A549 (cell line): ENCODE results near the gene CHN1. TPM values are rescaled to one million over a fixed set of nuclear protein-coding genes. Genes with fewer than 3 reads are reported as not detected.

Experiments used
- ATAC-seq, 2 experiments: fragments of 200-7000 bp in 1 of 2; fragments of >200 bp in 1 of 2; cut with Nextera tagmentation in 1 of 2; cut with Tn5 transposase in 1 of 2; 3 replicates each; pipeline versions ENCODE4 v1.8.0 to v1.9.1; 2018 to 2020; ENCODE audit warnings: mild to moderate bottlenecking in 1 of 2, moderate library complexity in 1 of 2
- CTCF ChIA-PET: fragments of 300-600 bp; sonication (Branson Sonifier 250); formaldehyde crosslinking; extraction: SDS; loops from one replicate; lab custom pipeline; 2021; ENCODE audit warnings: antibody characterized with exemption, inconsistent platforms; lab: Yijun Ruan, JAX
- POLR2A ChIA-PET: fragments of 350-600 bp; formaldehyde crosslinking; extraction: SDS; loops from one replicate; lab custom pipeline; 2021; ENCODE audit warnings: antibody characterized with exemption, inconsistent platforms; lab: Yijun Ruan, JAX
- DNase-seq, 2 experiments: peaks; one replicate each; pipeline versions ENCODE4 v3.0.0 to v3.0.0-alpha.2; 2011 to 2016; ENCODE audit warnings: low read depth in 1 of 2, low spot score in 1 of 2
- FAIRE-seq: peaks from 2 replicates; lab custom pipeline; 2011; peaks lifted over from hg19 to GRCh38; lab: Jason Lieb, UNC
- H3K27ac ChIP-seq, 2 experiments: fragments of >200 bp; sonication (Bioruptor Twin); formaldehyde crosslinking; 3 replicates each; pipeline ENCODE4 v1.5.1; 2016 to 2017
- H3K4me1 ChIP-seq: fragments of >200 bp; sonication (Bioruptor Twin); formaldehyde crosslinking; 3 replicates; pipeline ENCODE4 v1.6.1; 2016
- H3K4me2 ChIP-seq: fragments of >200 bp; sonication (Bioruptor Twin); formaldehyde crosslinking; 3 replicates; pipeline ENCODE4 v1.6.1; 2016
- H3K4me3 ChIP-seq: fragments of >200 bp; sonication (Bioruptor Twin); formaldehyde crosslinking; 3 replicates; pipeline ENCODE4 v1.5.1; 2016
- H3K9me3 ChIP-seq: fragments of >200 bp; sonication (Bioruptor Twin); formaldehyde crosslinking; 3 replicates; pipeline ENCODE4 v1.6.1; 2016
- ATOH8 ChIP-seq: fragments of 250-450 bp; sonication (Bioruptor Pico); IDR thresholded peaks from 2 replicates; pipeline ENCODE4 v1.5.0; 2020; ENCODE audit warnings: low read depth, mild to moderate bottlenecking, moderate library complexity
- CEBPB ChIP-seq, 2 experiments: fragments of >200 bp in 1 of 2; sonication (Bioruptor Twin) in 1 of 2; formaldehyde crosslinking in 1 of 2; IDR thresholded peaks; 2 replicates each; pipeline ENCODE4 v1.6.1; 2012 to 2016
- CHD4 ChIP-seq: fragments of 200-600 bp; sonication (generic); IDR thresholded peaks from 2 replicates; pipeline ENCODE4 v1.6.1; 2016; ENCODE audit warnings: antibody characterized with exemption, mild to moderate bottlenecking, borderline replicate concordance
- CTCF ChIP-seq: fragments of >200 bp; sonication (Bioruptor Twin); formaldehyde crosslinking; IDR thresholded peaks from 3 replicates; pipeline ENCODE4 v1.5.1; 2016
- EHF ChIP-seq: fragments of 250-450 bp; sonication (Bioruptor Pico); IDR thresholded peaks from 2 replicates; pipeline ENCODE4 v1.5.0; 2020; ENCODE audit warnings: mild to moderate bottlenecking
- EHMT2 ChIP-seq: fragments of 200-600 bp; sonication (generic); IDR thresholded peaks from 2 replicates; pipeline ENCODE4 v1.6.1; 2016; ENCODE audit warnings: antibody characterized with exemption, low read depth, mild to moderate bottlenecking, moderate library complexity
- ELK1 ChIP-seq: fragments of 150-350 bp; IDR thresholded peaks from 2 replicates; pipeline ENCODE4 v1.6.1; 2014; ENCODE audit warnings: low read depth, mild to moderate bottlenecking, low read length
- EP300 ChIP-seq, 2 experiments: fragments of >200 bp; sonication (Bioruptor Twin); formaldehyde crosslinking; IDR thresholded peaks; 2 replicates in 1 of 2; 3 replicates in 1 of 2; pipeline ENCODE4 v1.6.1; 2016 to 2017
- FOSL2 ChIP-seq, 2 experiments: fragments of 450-650 bp in 1 of 2; fragments of >200 bp in 1 of 2; sonication (Bioruptor Twin) in 1 of 2; formaldehyde crosslinking; IDR thresholded peaks; 2 replicates each; pipeline versions ENCODE4 v1.5.0 to v1.6.1; 2016 to 2020; ENCODE audit warnings: mild to moderate bottlenecking in 1 of 2, moderate library complexity in 1 of 2
- HOXB13 ChIP-seq: fragments of 250-450 bp; sonication (Bioruptor Pico); IDR thresholded peaks from 2 replicates; pipeline ENCODE4 v1.5.0; 2020; ENCODE audit warnings: low read depth, mild to moderate bottlenecking, moderate library complexity
- JUNB ChIP-seq: fragments of >200 bp; sonication (Bioruptor Twin); formaldehyde crosslinking; IDR thresholded peaks from 2 replicates; pipeline ENCODE4 v1.6.1; 2016
- MAX ChIP-seq: IDR thresholded peaks from 2 replicates; pipeline ENCODE4 v1.6.1; 2012
- NPAS2 ChIP-seq: fragments of 250-450 bp; sonication (Bioruptor Pico); IDR thresholded peaks from 2 replicates; pipeline ENCODE4 v1.8.0; 2022; ENCODE audit warnings: mild to moderate bottlenecking, moderate library complexity, borderline replicate concordance
- NR3C1 ChIP-seq: fragments of >200 bp; sonication (Bioruptor Twin); formaldehyde crosslinking; IDR thresholded peaks from 3 replicates; pipeline ENCODE4 v1.6.1; 2017
- POLR2AphosphoS2 ChIP-seq: conservative IDR thresholded peaks from 2 replicates; pipeline ENCODE4 v1.6.1; 2012; ENCODE audit warnings: low read length, improper control_type of control experiment, inconsistent platforms
- RAD21 ChIP-seq, 2 experiments: fragments of >200 bp in 1 of 2; sonication (Bioruptor Twin) in 1 of 2; formaldehyde crosslinking in 1 of 2; IDR thresholded peaks in 1 of 2; conservative IDR thresholded peaks in 1 of 2; 2 replicates in 1 of 2; 3 replicates in 1 of 2; pipeline ENCODE4 v1.6.1; 2012 to 2018; ENCODE audit warnings: inconsistent platforms in 1 of 2
- REST ChIP-seq: fragments of 200-600 bp; sonication (generic); IDR thresholded peaks from 2 replicates; pipeline ENCODE4 v1.6.1; 2016; ENCODE audit warnings: antibody characterized with exemption, mild to moderate bottlenecking, moderate library complexity
- SMC3 ChIP-seq: fragments of >200 bp; sonication (Bioruptor Twin); formaldehyde crosslinking; IDR thresholded peaks from 3 replicates; pipeline ENCODE4 v1.6.1; 2018; ENCODE audit warnings: inconsistent platforms
- SREBF2 ChIP-seq: fragments of 450-650 bp; IDR thresholded peaks from 2 replicates; pipeline ENCODE4 v1.6.1; 2014; ENCODE audit warnings: mild to moderate bottlenecking, moderate library complexity
- WGBS: methylation state at CpG from one replicate; pipeline ENCODE4 v1.1.6; 2017; ENCODE audit errors: missing lambda C conversion rate; 5-methylcytosine and 5-hydroxymethylcytosine counted together
- polyA plus RNA-seq, 4 experiments: library from polyadenylated mRNA; depleted of rRNA in 3 of 4; stranded (reverse); fragments of >200 nt; fragmentation: RNase III in 1 of 4; extraction: RNeasy Plus Mini Kit Qiagen cat#74134 plus additional on column Dnase treatment in 1 of 4; gene quantifications; 2 replicates in 3 of 4; 3 replicates in 1 of 4; pipeline ENCODE4 v1.2.3, GENCODE V29; 2011 to 2017

Gene CHN1
- polyA plus RNA-seq, 2 of the 4 experiments (the other 2 are of a cell fraction): 20.9 to 46.6 TPM

- 93% methylated on average over 1 of the region's 1 CpG for WGBS
- H3K4me3 ChIP-seq: no peak overlapping the region
- no peak for FAIRE-seq
Measured at GRCh38 chr2:174877301-174877700, 127.9 kb downstream of the CHN1 start.

More at GRCh38 chr2:174877301-174877700, 127.9 kb downstream of the CHN1 start:
- ATAC-seq: no peak
- DNase-seq: no peak
- Histone ChIP-seq H3K4me2 (no peak overlapping the region), H3K4me1 (no peaks in the 10 kb centered on the region), H3K27ac (no peak overlapping the region), H3K9me3 (no peaks in the 10 kb centered on the region)
- POLR2A ChIA-PET: no interaction called here
- CTCF ChIA-PET: interaction anchor here (1.2 kb wide), 1 partner anchor 11 kb away, joined by 4 read pairs; no protein-coding TSS in a partner anchor
- no peak for TF ChIP-seq JUNB
- TF ChIP-seq SREBF2: no peak
- no peak for TF ChIP-seq NR3C1
- TF ChIP-seq SMC3: no peak
- no peak for TF ChIP-seq REST
- TF ChIP-seq ATOH8 (CRISPR knock-in tag): no peak
- no peak for TF ChIP-seq NPAS2 (CRISPR knock-in tag)
- no peak for TF ChIP-seq EP300 (IDR thresholded peaks at IDR 0.05)
- no peak for TF ChIP-seq POLR2AphosphoS2
- no peak for TF ChIP-seq HOXB13
- no peak for TF ChIP-seq FOSL2 (IDR thresholded peaks at IDR 0.05)
- TF ChIP-seq FOSL2 (CRISPR knock-in tag; IDR thresholded peaks at IDR 0.05): no peak
- no peak for TF ChIP-seq MAX
- TF ChIP-seq ELK1: no peak
- TF ChIP-seq CTCF: no peak
- TF ChIP-seq CHD4: no peak
- TF ChIP-seq CEBPB (IDR thresholded peaks at IDR 0.05): no peak
- TF ChIP-seq EHF: no peak
- TF ChIP-seq EHMT2: no peak
- TF ChIP-seq RAD21 (conservative IDR thresholded peaks at IDR 0.05 in 1 of 2, IDR thresholded peaks at IDR 0.05 in 1 of 2): no peak
